ENCODE data around the gene WFDC5. TPM values are rescaled to one million over a fixed set of nuclear protein-coding genes. Genes with fewer than 3 reads are reported as not detected.
"Not testable (repeated sequence)": the region's sequence is repeated elsewhere in the genome, so short reads cannot be mapped to it uniquely, and the experiment has no call there.

The WFDC5 gene
- total and polyA plus RNA-seq, 9 of the 15 experiments (the other 6 are each of a cell fraction or from before 2014, with no cell fraction given): not detected

GRCh38 chr20:45154794-45155193 lies 39.8 kb upstream of the WFDC5 start:
- not testable (repeated sequence) for H2AFZ ChIP-seq (ENCODE audit: low read depth, low read length); FAIRE-seq; BruUV-seq (replicated peaks)

GRCh38 chr20:45154183-45154582 lies 39.2 kb upstream of the WFDC5 start:
- no TSS peak for BruUV-seq (replicated peaks)
- ChIA-PET POLR2A (no interaction called here), CTCF (ENCODE audit: low intra/inter-chr PET ratio) (no interaction called here)
- Histone ChIP-seq H3K9ac (ENCODE audit: insufficient read depth in 1 of 2, low read depth in 2 of 2, low read length in 2 of 2) (no peak overlapping the region), H3K27ac (ENCODE audit: extremely low read depth, low read depth, low read length) (no peak overlapping the region), H3K9me1 (ENCODE audit: control insufficient read depth, insufficient read depth, low read length) (no peaks in the 10 kb centered on the region), H3K9me3 (replicated peaks; ENCODE audit: control insufficient read depth, insufficient read depth, low read depth, low read length) (no peaks in the 10 kb centered on the region), H3K79me2 (ENCODE audit: control insufficient read depth, insufficient read depth, low read length) (no peaks in the 10 kb centered on the region), H3K4me2 (ENCODE audit: insufficient read depth, low read length) (no peak overlapping the region), H2AFZ (ENCODE audit: low read depth, low read length) (no peak overlapping the region), H3K27me3 (ENCODE audit: control insufficient read depth in 2 of 2, insufficient read depth in 2 of 2, low read length in 2 of 2) (no peaks in the 10 kb centered on the region; a peak in 1 of 5 replicates), H3K4me3 (no peak overlapping the region), H3K4me1 (replicated peaks in 1 of 2; ENCODE audit: control insufficient read depth in 2 of 2, insufficient read depth in 2 of 2, low read length in 2 of 2) (no peaks in the 10 kb centered on the region), H4K20me1 (replicated peaks; ENCODE audit: control insufficient read depth, insufficient read depth, low read length) (0 out of 2 replicates have a peak, but pooled peaks cover 6% of the 10 kb centered on the region), H3K36me3 (ENCODE audit: control insufficient read depth, insufficient read depth, low read length) (no peaks in the 10 kb centered on the region)
- intact Hi-C loops (cut with micrococcal nuclease) (no loop called here), in situ Hi-C loops (cut with MboI) (no loop called here)
- TF ChIP-seq CBX8 (IDR thresholded peaks at IDR 0.05; ENCODE audit: borderline replicate concordance, extremely low read depth, low read depth, low read length, poor library complexity, severe bottlenecking) (no peak), CTCF (IDR thresholded peaks at IDR 0.05 in 2 of 3, conservative IDR thresholded peaks at IDR 0.05 in 1 of 3; ENCODE audit: insufficient read depth in 2 of 3, low read depth in 1 of 3, low read length in 3 of 3) (peak in 1 of 3 experiments; percentile 21; a peak in 2 of 6 replicates), RAD21 (CRISPR knock-in tag; conservative IDR thresholded peaks at IDR 0.05 in 1 of 2, IDR thresholded peaks at IDR 0.05 in 1 of 2) (peak in 1 of 2 experiments; percentile 38; a peak in 1 of 4 replicates), MECOM (CRISPR knock-in tag; IDR thresholded peaks at IDR 0.05) (no peak)
- DNase-seq (ENCODE audit: extremely low read depth in 1 of 4, low spot score in 3 of 4): no peak
- no peak for FAIRE-seq
- no peak for ATAC-seq
- WGBS (ENCODE audit: insufficient coverage, low coverage, missing lambda C conversion rate): 4% methylated on average over 3 of the region's 3 CpGs

More at GRCh38 chr20:45154794-45155193, 39.8 kb upstream of the WFDC5 start:
- H3K27me3 ChIP-seq (ENCODE audit: control insufficient read depth in 2 of 2, insufficient read depth in 2 of 2, low read length in 2 of 2); H3K79me2 ChIP-seq (ENCODE audit: control insufficient read depth, insufficient read depth, low read length); H4K20me1 ChIP-seq (replicated peaks; ENCODE audit: control insufficient read depth, insufficient read depth, low read length); ATAC-seq; POLR2A ChIA-PET; H3K9me3 ChIP-seq (replicated peaks; ENCODE audit: control insufficient read depth, insufficient read depth, low read depth, low read length); in situ Hi-C loops (cut with MboI); H3K4me2 ChIP-seq (ENCODE audit: insufficient read depth, low read length); intact Hi-C loops (cut with micrococcal nuclease); H3K4me1 ChIP-seq (replicated peaks in 1 of 2; ENCODE audit: control insufficient read depth in 2 of 2, insufficient read depth in 2 of 2, low read length in 2 of 2); H3K27ac ChIP-seq (ENCODE audit: extremely low read depth, low read depth, low read length); H3K9me1 ChIP-seq (ENCODE audit: control insufficient read depth, insufficient read depth, low read length); H3K4me3 ChIP-seq; CTCF ChIA-PET (ENCODE audit: low intra/inter-chr PET ratio); H3K9ac ChIP-seq (ENCODE audit: insufficient read depth in 1 of 2, low read depth in 2 of 2, low read length in 2 of 2); H3K36me3 ChIP-seq (ENCODE audit: control insufficient read depth, insufficient read depth, low read length); DNase-seq (ENCODE audit: extremely low read depth in 1 of 4, low spot score in 3 of 4): not testable (repeated sequence)
- 0% methylated on average over 1 of the region's 1 CpG for WGBS (ENCODE audit: insufficient coverage, low coverage, missing lambda C conversion rate)

Data from K562 (cell line).